ENCODE measurements around the gene P2RX3. TPM values are rescaled to one million over a fixed set of nuclear protein-coding genes. Genes with fewer than 3 reads are reported as not detected.

The P2RX3 gene
- total and polyA plus RNA-seq, 2 experiments from 2014 or later, result 0.15 to 0.35 TPM

GRCh38 chr11:57327721-57328120 is 10.4 kb upstream of the P2RX3 start:
- Histone ChIP-seq H2AFZ (no peak overlapping the region), H3K36me3 (ENCODE audit: insufficient read depth) (peaks cover 47% of the 10 kb centered on the region), H3K9me2 (ENCODE audit: insufficient read depth) (no peaks in the 10 kb centered on the region), H3K79me2 (replicated peaks; ENCODE audit: insufficient read depth) (peaks cover 24% of the 10 kb centered on the region), H3K27ac (ENCODE audit: low read depth) (no peak overlapping the region), H3K27me3 (ENCODE audit: insufficient read depth) (no peaks in the 10 kb centered on the region), H3K4me3 (no peak overlapping the region), H3F3A (replicated peaks; ENCODE audit: low read depth) (peaks cover 19% of the 10 kb centered on the region), H3K4me1 (ENCODE audit: insufficient read depth) (peaks cover 27% of the 10 kb centered on the region), H3K4me2 (no peak overlapping the region), H4K20me1 (replicated peaks; ENCODE audit: insufficient read depth) (peaks cover 15% of the 10 kb centered on the region)
- no peaks in the 10 kb centered on the region; the same call in 2 of the 3 replicates for H3K9me3 Mint-ChIP-seq
- no peak for DNase-seq (ENCODE audit: low spot score)
- TF ChIP-seq EZH2phosphoT487 (IDR thresholded peaks at IDR 0.05; ENCODE audit: unreplicated experiment) (no peak), REST (IDR thresholded peaks at IDR 0.05; ENCODE audit: unreplicated experiment) (no peak), ZNF462 (CRISPR knock-in tag; IDR thresholded peaks at IDR 0.05) (no peak), POLR2AphosphoS5 (IDR thresholded peaks at IDR 0.05; ENCODE audit: low read depth) (no peak), EZH2 (IDR thresholded peaks at IDR 0.05; ENCODE audit: low read depth, unreplicated experiment) (no peak), NANOG (IDR thresholded peaks at IDR 0.05; ENCODE audit: borderline replicate concordance) (no peak), ETS1 (IDR thresholded peaks at IDR 0.05) (no peak), JUNB (IDR thresholded peaks at IDR 0.05; ENCODE audit: unreplicated experiment) (no peak)
- H3K4me1 Mint-ChIP-seq, result peaks cover 32% of the 10 kb centered on the region
- H3K36me3 Mint-ChIP-seq (ENCODE audit: low read depth), result peaks cover 81% of the 10 kb centered on the region
- no peak for ATAC-seq
- no peak overlapping the region for H3K27ac Mint-ChIP-seq
- H3K27me3 Mint-ChIP-seq (ENCODE audit: insufficient read depth, low read depth, poor library complexity), result peaks cover 21% of the 10 kb centered on the region
- no peak overlapping the region for H3K4me3 Mint-ChIP-seq
